Body of pancreas (tissue), 4 donors: ENCODE results near the gene KIF5A.

Source experiments
- POLR2A ChIP-seq, 3 donors: fragments of 450-650 bp; IDR thresholded peaks; one replicate each; pipeline ENCODE4 v1.6.1; 2016; ENCODE audit warnings: antibody characterized with exemption in 3 of 3, mild to moderate bottlenecking in 2 of 3
- TF ChIP-seq, protein P1 (sequence below), 7 experiments: fragments of 450-650 bp in 4 of 7; fragments of 200-600 bp in 3 of 7; sonication (generic) in 3 of 7; IDR thresholded peaks; one replicate each; pipeline ENCODE4 v1.5.1; 2016 to 2019; ENCODE audit warnings: antibody characterized with exemption in 7 of 7

DNA sequence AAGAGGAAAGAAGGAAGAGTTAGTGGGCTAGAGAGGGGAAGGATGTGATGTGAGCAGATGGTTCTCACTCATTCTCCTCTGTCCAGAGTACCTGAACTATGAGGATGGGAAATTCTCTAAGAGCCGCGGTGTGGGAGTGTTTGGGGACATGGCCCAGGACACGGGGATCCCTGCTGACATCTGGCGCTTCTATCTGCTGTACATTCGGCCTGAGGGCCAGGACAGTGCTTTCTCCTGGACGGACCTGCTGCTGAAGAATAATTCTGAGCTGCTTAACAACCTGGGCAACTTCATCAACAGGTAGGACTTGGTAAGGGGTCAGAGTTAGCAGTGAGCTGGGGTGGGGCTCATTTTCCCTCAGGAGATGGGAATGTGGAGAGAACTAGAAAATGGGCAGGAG lies 37.2 kb upstream of the KIF5A start:
- TF ChIP-seq, protein P1, sequence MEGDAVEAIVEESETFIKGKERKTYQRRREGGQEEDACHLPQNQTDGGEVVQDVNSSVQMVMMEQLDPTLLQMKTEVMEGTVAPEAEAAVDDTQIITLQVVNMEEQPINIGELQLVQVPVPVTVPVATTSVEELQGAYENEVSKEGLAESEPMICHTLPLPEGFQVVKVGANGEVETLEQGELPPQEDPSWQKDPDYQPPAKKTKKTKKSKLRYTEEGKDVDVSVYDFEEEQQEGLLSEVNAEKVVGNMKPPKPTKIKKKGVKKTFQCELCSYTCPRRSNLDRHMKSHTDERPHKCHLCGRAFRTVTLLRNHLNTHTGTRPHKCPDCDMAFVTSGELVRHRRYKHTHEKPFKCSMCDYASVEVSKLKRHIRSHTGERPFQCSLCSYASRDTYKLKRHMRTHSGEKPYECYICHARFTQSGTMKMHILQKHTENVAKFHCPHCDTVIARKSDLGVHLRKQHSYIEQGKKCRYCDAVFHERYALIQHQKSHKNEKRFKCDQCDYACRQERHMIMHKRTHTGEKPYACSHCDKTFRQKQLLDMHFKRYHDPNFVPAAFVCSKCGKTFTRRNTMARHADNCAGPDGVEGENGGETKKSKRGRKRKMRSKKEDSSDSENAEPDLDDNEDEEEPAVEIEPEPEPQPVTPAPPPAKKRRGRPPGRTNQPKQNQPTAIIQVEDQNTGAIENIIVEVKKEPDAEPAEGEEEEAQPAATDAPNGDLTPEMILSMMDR (IDR thresholded peaks at IDR 0.05) = no peak
- no peak for TF ChIP-seq POLR2A (IDR thresholded peaks at IDR 0.05)
